LNCaP clone FGC (cell line): ENCODE results near the gene WDR5.

Source experiments
- DNase-seq: peaks from one replicate; pipeline ENCODE4 v3.0.0-alpha.2; 2011; ENCODE audit warnings: low read depth
- H3K4me3 ChIP-seq: 2 replicates; pipeline ENCODE4 v1.5.1; 2011; ENCODE audit warnings: mild to moderate bottlenecking, low read depth, low read length, control low read depth
- CTCF ChIP-seq: IDR thresholded peaks from 2 replicates; pipeline ENCODE4 v1.5.1; 2012; ENCODE audit warnings: mild to moderate bottlenecking; ENCODE audit not compliant: control insufficient read depth, insufficient read depth; ENCODE audit errors: extremely low read depth

WDR5 gene

DNA sequence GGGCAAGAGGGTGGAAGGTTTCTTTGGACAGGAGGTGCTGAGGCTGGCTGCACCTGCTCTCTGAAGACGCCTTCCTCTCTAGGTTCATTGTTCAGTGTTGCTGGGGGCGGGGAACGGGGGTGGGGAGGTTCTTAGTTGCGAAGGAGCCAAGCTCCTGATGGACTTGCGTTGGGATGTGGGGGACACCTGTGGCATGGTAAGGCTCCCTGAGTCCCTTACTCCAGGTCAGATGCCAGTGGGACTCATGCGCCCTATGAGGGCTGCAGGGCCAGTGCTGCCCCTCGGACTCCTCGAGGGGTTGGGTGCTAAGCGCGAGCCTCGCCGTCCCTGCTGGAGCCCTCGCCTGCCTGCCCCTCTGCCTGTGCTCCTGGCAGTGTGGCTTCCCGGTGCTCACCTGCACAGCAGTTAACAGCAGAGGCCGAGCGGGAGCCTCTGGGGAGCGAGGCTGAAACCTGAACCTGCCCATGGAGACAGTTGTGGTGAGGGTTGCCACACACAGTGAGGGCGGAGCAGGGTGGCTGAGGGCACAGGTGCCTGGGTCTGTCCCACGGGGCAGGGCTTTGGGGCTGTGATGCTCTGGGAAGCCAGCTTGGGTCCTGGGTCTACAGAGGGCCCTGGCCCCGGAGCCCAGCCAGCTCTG lies 23.0 kb downstream of the WDR5 start:
- DNase-seq = no peak
- H3K4me3 ChIP-seq = no peak overlapping the region
- TF ChIP-seq CTCF = no peak

GRCh38 chr9:134159566-134160245 lies 23.8 kb downstream of the WDR5 start:
- no peak for TF ChIP-seq CTCF
- no peak overlapping the region for H3K4me3 ChIP-seq
- no peak for DNase-seq

DNA sequence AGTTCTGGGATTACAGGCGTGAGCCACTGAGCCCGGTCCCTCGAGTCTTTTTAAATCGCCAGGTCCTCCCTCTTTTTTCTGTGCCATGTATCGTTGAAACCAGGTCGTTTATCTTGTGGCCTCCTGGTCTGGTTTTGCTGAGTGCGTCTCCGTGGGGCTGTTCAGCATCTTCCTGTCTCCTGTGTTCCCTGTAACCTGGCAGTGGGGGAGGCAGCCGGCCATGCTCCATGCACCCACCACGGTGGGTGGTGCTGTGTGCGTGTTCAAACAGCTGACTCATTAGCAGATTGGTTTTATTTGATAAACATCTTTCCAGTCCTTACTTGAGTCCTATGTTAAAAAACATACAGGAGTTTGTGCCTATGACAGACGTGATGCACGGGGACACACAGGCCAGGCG lies 25.8 kb downstream of the WDR5 start:
- TF ChIP-seq CTCF = no peak
- DNase-seq = no peak

DNA sequence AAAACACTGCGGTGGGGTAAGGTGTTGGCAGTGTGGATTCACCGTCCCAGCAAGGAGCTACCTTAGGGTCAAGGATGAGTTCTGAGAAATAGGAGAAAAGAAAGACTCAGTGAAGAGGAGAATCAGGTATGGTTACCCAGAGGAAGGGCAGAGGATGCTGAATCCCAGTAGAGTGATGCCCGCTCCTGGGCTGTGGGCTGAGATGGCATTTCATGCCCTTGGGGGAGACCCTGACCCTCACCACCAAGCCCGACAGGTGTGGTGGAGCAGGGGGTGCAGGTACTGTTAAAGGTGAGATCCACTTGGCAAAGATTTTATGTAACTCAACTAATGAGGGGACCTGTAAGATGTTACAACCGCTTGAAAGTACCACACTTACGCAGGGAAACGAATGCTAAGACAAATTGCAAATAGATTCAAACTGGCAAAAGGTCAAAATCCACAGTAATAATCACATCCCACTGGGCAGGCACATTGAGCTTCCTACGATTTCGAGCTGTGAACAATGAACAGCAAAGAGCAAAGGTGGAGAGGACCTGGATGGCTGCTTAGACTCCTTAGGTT lies 26.4 kb downstream of the WDR5 start:
- no peak for TF ChIP-seq CTCF
- H3K4me3 ChIP-seq = no peak overlapping the region
- DNase-seq = no peak

More for the DNA sequence above, 25.8 kb downstream of the WDR5 start:
- H3K4me3 ChIP-seq = no peak overlapping the region

GRCh38 chr9:134162926-134163370 lies 27.1 kb downstream of the WDR5 start:
- DNase-seq = no peak
- no peak for TF ChIP-seq CTCF
- no peak overlapping the region for H3K4me3 ChIP-seq

DNA sequence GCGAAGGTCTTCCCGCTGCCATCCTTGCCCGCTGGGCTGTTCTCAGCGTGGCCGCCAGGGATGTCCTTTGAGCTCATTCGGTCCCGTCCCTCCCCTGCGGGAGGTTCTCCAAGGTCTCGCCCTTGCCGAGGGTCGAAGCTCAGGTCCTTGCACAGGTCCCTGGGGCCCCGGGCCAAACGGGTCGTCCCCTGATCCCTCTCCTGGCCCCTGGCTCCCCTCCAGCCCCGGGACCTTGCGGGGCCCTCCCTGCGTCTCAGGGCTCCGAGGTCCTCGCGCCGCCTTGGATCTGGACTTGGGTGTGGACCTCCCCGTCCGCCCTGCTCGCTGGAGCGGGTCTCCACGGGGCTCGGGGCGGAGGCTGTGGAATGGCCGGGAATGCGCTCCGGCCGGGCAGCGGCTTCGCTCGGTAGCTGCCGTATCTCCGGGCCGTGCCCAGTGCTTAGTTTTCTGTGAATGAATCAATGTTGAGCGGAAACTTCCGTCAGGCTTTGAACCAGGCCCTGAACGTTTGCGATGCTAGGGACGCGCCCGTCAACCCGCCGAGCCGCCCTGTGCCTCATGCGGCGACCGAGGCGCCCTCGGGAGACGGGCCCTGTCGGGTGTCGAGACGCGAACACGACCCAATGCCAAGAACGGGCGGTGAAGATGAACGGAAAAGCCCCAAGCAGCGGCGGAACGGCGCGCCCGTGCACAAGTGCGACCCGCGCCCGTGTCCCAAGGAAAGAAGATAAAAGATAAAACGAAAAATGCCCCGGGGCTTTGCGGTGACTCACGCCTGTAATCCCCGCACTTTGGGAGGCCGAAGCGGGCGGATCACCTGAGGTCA lies 27.7 kb downstream of the WDR5 start:
- no peak for TF ChIP-seq CTCF
- no peak for DNase-seq
- no peak overlapping the region for H3K4me3 ChIP-seq
